Progenitor cell of endocrine pancreas (in vitro differentiated cells): ENCODE results near the gene SUMO3. TPM values are rescaled to one million over a fixed set of nuclear protein-coding genes. Genes with fewer than 3 reads are reported as not detected.

Experiments
- DNase-seq: peaks from one replicate; pipeline ENCODE4 v3.0.0; 2021; ENCODE audit warnings: low spot score; ENCODE audit not compliant: unreplicated experiment
- H3K27ac Mint-ChIP-seq: 2 replicates; pipeline ENCODE4 v1.8.0; 2021; ENCODE audit warnings: mild to moderate bottlenecking, moderate library complexity, mixed read lengths
- H3K27me3 Mint-ChIP-seq: 2 replicates; pipeline ENCODE4 v1.8.0; 2021; ENCODE audit warnings: mixed read lengths
- H3K36me3 Mint-ChIP-seq: 2 replicates; pipeline ENCODE4 v1.8.0; 2022; ENCODE audit warnings: mixed read lengths; ENCODE audit not compliant: insufficient read depth
- H3K4me1 Mint-ChIP-seq: 2 replicates; pipeline ENCODE4 v1.8.0; 2021; ENCODE audit warnings: low read depth, mixed read lengths
- H3K4me3 Mint-ChIP-seq: 2 replicates; pipeline ENCODE4 v1.8.0; 2021; ENCODE audit warnings: low read depth, mild to moderate bottlenecking, moderate library complexity, mixed read lengths
- H3K9me3 Mint-ChIP-seq: 2 replicates; pipeline ENCODE4 v1.8.0; 2021; ENCODE audit warnings: low read depth, mixed read lengths
- long read RNA-seq: library from polyadenylated mRNA; unstranded; transcript quantifications from one replicate; pipeline ENCODE4 v2.0.0, GENCODE V29; 2020
- total RNA-seq: library from RNA; stranded (reverse); gene quantifications from 2 replicates; pipeline ENCODE4 v1.2.1, GENCODE V29; 2021
- TF ChIP-seq, protein P1 (sequence below): fragments of 200-600 bp; sonication (generic); IDR thresholded peaks from one replicate; pipeline ENCODE4 v1.5.0; 2021; ENCODE audit warnings: antibody characterized with exemption, mild to moderate bottlenecking; ENCODE audit not compliant: unreplicated experiment

Gene SUMO3
- total RNA-seq = 65.0 and 73.5 TPM in 2 replicates
- long read RNA-seq, transcript SUMO3-201 (4 exons, 1,807 nt) = major isoform, 72 of 74 reads
- long read RNA-seq, partial matches to known transcripts = 0 of 74 reads
- long read RNA-seq, other reads (novel, unspliced or antisense) = 1 of 74 reads

DNA sequence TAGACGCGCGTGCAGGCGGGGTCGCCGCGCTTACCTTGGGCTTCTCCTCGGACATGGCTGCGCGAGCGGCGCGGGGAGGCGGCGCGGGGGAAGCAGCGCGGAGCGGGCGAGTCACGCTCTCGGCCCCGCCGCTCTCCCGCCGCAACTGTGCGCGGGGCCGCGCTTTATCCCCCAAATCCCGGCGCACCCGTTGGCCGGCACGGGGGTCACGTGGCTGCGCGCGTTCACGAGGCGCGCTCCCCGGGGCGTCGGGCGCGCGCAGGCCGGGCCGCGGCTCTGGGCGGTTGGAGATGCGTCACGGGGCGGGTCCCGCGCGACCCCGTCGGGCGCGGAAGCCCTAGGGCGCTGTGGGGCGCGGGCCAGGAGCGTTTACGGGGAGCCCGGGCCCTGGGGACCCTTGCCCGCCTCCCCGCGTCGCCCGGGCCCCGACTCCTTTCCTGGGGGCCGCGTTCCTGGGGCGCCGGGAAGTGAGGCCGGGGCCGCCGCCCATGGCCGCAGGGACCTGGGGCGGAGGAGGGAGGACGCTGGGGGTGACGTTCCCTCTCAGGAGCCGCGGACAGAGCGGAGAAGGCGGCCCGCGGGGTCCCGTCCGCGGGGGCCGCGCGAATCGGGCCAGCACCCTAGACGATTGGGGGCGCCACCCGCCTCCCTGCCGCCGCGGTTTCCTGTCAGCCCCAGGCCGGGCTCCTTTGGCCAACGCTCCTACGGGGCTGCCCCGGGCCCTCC, at the start of gene SUMO3:
Gene SUMO3 (minus strand): TSS at position 149 of the 726 bp plus-strand sequence. CDS start 94 bp downstream, at position 55.
- Mint-ChIP-seq H3K9me3 (peaks cover 12% of the 10 kb centered on the region), H3K36me3 (no peaks in the 10 kb centered on the region), H3K4me3 (peak within 1 kb of the TSS; percentile 64), H3K27ac (no peak within 1 kb of the TSS), H3K4me1 (peaks cover 3% of the 10 kb centered on the region), H3K27me3 (no peaks in the 10 kb centered on the region)
- TF ChIP-seq, protein P1, sequence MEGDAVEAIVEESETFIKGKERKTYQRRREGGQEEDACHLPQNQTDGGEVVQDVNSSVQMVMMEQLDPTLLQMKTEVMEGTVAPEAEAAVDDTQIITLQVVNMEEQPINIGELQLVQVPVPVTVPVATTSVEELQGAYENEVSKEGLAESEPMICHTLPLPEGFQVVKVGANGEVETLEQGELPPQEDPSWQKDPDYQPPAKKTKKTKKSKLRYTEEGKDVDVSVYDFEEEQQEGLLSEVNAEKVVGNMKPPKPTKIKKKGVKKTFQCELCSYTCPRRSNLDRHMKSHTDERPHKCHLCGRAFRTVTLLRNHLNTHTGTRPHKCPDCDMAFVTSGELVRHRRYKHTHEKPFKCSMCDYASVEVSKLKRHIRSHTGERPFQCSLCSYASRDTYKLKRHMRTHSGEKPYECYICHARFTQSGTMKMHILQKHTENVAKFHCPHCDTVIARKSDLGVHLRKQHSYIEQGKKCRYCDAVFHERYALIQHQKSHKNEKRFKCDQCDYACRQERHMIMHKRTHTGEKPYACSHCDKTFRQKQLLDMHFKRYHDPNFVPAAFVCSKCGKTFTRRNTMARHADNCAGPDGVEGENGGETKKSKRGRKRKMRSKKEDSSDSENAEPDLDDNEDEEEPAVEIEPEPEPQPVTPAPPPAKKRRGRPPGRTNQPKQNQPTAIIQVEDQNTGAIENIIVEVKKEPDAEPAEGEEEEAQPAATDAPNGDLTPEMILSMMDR = no peak
- DNase-seq = peak; percentile 73

DNA sequence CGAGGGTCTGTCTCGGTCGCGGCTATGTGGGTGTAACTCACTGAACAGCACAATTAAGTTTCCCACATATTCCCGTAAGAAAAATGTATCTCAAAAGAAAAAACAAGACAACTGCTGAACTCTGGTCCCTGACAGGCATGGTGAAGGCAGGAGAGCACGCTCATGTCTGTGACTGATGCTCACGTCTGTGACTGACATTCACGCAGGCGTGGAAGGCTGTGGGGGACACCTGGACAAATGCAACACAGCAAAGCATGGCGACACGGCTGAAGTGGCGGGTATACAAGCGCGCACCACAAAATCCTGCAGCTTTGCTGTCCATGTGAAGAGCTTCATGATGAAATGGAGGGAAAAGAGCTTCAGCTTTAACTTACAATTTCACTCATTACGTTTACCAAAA, 49.6 kb upstream of the SUMO3 start:
- H3K4me3 Mint-ChIP-seq = peak overlapping the region; percentile 6
- TF ChIP-seq, protein P1 = no peak
- peaks cover 4% of the 10 kb centered on the region for H3K36me3 Mint-ChIP-seq
- peak overlapping the region; percentile 91 for H3K27ac Mint-ChIP-seq
- no peak for DNase-seq
- no peaks in the 10 kb centered on the region for H3K27me3 Mint-ChIP-seq
- no peaks in the 10 kb centered on the region for H3K9me3 Mint-ChIP-seq
- H3K4me1 Mint-ChIP-seq = peaks cover 64% of the 10 kb centered on the region

DNA sequence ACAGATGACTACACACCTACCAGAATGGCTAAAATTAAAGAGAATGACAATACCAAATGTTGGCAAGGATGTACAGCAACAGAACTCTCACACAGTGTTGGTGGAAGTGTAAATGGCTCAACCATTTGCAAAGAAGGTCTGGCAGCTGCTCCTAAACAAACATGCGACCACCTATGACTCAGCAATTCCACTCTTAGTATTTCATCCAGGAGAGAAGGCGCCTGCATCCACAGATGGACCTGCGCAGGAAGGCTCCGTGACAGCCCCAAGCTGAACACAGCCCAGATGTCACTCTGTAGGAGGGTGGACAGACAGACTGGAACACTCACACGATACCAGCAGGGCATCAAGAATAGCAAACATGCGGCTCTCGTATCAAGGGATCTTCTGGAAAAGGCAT, 48.9 kb upstream of the SUMO3 start:
- peak overlapping the region; percentile 48 for H3K4me3 Mint-ChIP-seq
- H3K4me1 Mint-ChIP-seq = peaks cover 58% of the 10 kb centered on the region
- H3K27me3 Mint-ChIP-seq = no peaks in the 10 kb centered on the region
- H3K9me3 Mint-ChIP-seq = no peaks in the 10 kb centered on the region
- DNase-seq = no peak
- TF ChIP-seq, protein P1 = no peak
- peak overlapping the region; percentile 91 for H3K27ac Mint-ChIP-seq
- H3K36me3 Mint-ChIP-seq = peaks cover 4% of the 10 kb centered on the region

DNA sequence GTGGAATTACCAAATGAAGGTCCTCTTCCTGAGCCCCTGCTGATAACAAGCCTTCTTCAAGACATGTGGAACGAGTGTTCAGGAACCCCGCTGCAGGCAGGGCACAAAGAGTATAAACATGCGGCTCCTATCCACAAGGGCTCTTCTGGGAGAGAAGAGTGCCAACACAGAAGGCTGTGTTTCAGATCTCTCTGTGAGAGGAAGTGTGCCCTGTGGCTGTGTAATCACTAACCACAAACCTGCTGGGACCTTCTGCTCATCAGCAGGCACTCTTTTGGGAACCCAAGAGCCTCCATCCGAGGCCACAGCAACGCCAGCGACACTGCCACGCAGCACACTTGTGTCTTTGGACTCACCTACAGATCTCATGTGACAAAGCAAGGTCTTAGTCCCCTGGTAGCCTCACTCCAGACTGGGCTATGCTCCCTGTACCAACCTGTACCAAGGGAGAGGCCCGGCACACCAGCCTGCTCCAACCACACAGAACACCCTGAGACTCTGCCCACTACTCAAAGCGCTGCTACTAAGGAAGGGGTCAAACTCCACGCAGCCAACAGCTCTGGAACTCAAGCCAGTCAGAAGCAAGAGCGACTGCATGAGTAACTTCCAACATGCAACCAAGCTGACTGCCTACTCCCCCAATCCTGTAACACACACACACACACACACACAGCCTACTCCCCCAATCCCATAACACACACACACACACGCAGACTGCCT, 47.9 kb upstream of the SUMO3 start:
- H3K9me3 Mint-ChIP-seq = no peaks in the 10 kb centered on the region
- no peak overlapping the region for H3K4me3 Mint-ChIP-seq
- peaks cover 50% of the 10 kb centered on the region for H3K4me1 Mint-ChIP-seq
- H3K27ac Mint-ChIP-seq = peak overlapping the region; percentile 81
- peaks cover 7% of the 10 kb centered on the region for H3K36me3 Mint-ChIP-seq
- H3K27me3 Mint-ChIP-seq = no peaks in the 10 kb centered on the region
- DNase-seq = no peak
- TF ChIP-seq, protein P1 = no peak

DNA sequence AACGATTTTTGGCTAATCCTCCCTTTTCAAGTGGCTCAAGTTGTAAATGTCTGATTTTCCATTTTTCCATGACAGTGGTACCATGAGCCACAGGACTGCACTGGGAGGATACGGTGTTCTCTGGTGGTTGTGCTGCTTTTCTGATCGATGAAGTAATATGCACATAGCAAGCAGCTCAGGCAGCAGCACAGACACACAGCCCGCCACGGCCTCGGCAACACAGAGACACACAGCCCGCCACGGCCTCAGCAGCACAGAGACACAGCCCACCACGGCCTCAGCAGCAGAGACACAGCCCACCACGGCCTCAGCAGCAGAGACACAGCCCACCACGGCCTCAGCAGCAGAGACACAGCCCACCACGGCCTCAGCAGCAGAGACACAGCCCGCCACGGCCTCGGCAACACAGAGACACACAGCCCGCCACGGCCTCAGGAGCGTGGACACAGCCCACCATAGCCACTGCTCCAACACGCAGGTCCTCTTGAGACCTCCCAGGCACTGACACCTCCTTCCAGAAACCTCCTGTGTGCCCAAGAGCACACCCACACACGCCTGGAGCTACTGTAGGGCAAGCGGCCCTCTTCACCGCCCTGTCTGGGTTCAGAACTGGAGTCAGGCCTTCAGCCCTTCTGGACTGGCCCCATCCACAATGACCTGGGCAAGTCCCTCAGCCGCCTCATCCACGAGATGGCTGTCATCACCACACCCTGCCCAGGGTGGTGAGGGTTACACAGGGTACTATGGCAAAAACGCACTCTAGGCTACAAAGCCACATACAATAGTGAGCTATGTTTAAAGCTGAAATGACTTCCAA, 45.2 kb upstream of the SUMO3 start:
- no peaks in the 10 kb centered on the region for H3K27me3 Mint-ChIP-seq
- no peaks in the 10 kb centered on the region for H3K9me3 Mint-ChIP-seq
- H3K36me3 Mint-ChIP-seq = peaks cover 10% of the 10 kb centered on the region
- no peak for DNase-seq
- no peak overlapping the region for H3K4me3 Mint-ChIP-seq
- peaks cover 30% of the 10 kb centered on the region for H3K4me1 Mint-ChIP-seq
- H3K27ac Mint-ChIP-seq = peak overlapping the region; percentile 29
- TF ChIP-seq, protein P1 = no peak
